Esophagus (tissue), 2 donors: Measurements from ENCODE around the gene ATAD3A. TPM values are rescaled to one million over a fixed set of nuclear protein-coding genes. Genes with fewer than 3 reads are reported as not detected.
"Not testable (repeated sequence)": the region's sequence is repeated elsewhere in the genome, so short reads cannot be mapped to it uniquely, and the experiment has no call there.

Source experiments
- H3K27ac ChIP-seq, 2 donors: one replicate each; pipeline ENCODE4 v1.5.1; 2013; ENCODE audit warnings: low read depth in 2 of 2, mild to moderate bottlenecking in 2 of 2, inconsistent platforms in 1 of 2, low read length in 1 of 2, moderate library complexity in 1 of 2
- H3K27me3 ChIP-seq, 2 donors: one replicate each; pipeline ENCODE4 v1.6.1; 2013; ENCODE audit warnings: low read length in 2 of 2, control low read depth in 1 of 2, mild to moderate bottlenecking in 1 of 2; ENCODE audit not compliant: insufficient read depth in 2 of 2, control insufficient read depth in 1 of 2
- H3K36me3 ChIP-seq, 2 donors: one replicate each; pipeline ENCODE4 v1.6.1; 2013; ENCODE audit warnings: low read length in 1 of 2; ENCODE audit not compliant: control insufficient read depth in 2 of 2, insufficient read depth in 2 of 2
- H3K4me1 ChIP-seq, 2 donors: one replicate each; pipeline ENCODE4 v1.6.1; 2013; ENCODE audit warnings: low read length in 1 of 2; ENCODE audit not compliant: control insufficient read depth in 2 of 2, insufficient read depth in 2 of 2
- H3K4me3 ChIP-seq, 2 donors: one replicate each; pipeline ENCODE4 v1.5.1; 2013; ENCODE audit warnings: low read length in 2 of 2, mild to moderate bottlenecking in 2 of 2, low read depth in 1 of 2, moderate library complexity in 1 of 2
- H3K9me3 ChIP-seq, 2 donors: one replicate each; pipeline ENCODE4 v1.6.1; 2013; ENCODE audit warnings: mild to moderate bottlenecking in 2 of 2, low read depth in 1 of 2, low read length in 1 of 2, moderate library complexity in 1 of 2; ENCODE audit not compliant: control insufficient read depth in 2 of 2, insufficient read depth in 1 of 2
- whole genome bisulfite sequencing, 2 donors: extraction: QIAGEN DNeasy Blood & Tissue Kit; methylation state at CpG; one replicate each; pipeline ENCODE4 v1.1.7; 2013; 5-methylcytosine and 5-hydroxymethylcytosine counted together
- polyA plus RNA-seq, 2 donors: library from polyadenylated mRNA; stranded (reverse); fragments of 200-250 nt; gene quantifications; one replicate each; pipeline ENCODE4 v1.2.3, GENCODE V29; 2013
- donor health status: healthy with polysubstance abuse.
- donor health status: Bipolar disorder and iron deficiency.

ATAD3A gene
- polyA plus RNA-seq, result 10 to 100 TPM; 25.4 to 26.1 TPM

DNA sequence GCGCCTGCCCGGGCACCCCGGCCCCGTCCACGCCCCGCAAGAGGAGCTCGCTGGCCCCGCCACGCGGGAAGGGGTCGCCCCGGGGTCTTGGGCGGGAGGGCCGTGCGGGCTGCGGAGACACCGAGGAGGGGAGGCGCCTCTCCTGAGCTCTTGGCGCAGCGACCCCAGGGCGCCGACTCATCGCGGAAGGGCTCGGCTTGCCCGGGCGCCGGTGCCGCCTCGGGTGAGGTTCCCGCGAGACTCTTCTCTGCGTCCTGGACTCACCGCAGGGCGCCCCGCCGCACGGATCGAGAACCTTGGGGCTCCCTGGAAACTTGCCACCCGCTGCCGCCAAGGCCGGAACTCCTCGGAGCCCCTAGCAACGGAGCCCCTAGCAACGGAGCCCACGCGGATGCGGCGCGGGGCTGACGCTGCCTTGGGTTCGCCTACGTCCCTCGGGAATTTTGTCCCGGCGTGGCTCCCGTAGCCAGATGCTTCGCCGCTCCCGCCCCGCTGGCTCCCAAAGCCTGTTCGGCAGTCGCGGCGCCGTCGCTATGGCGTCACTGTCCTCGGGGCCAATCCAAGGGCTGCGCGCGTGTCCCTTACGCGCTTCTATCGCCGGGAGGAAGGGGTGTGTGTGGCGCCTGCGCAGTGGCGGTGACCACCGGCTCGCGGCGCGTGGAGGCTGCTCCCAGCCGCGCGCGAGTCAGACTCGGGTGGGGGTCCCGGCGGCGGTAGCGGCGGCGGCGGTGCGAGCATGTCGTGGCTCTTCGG is at the start of gene ATAD3A:
ATAD3A (plus strand) TSS at position 630 of the 753 bp plus-strand sequence; CDS start at position 737, 107 bp downstream.
- Histone ChIP-seq H3K4me1 (no peaks in the 10 kb centered on the region), H3K4me3 (peak within 1 kb of the TSS; percentile 81 to 87), H3K36me3 (no peaks in the 10 kb centered on the region), H3K27me3 (no peaks in the 10 kb centered on the region), H3K9me3 (no peaks in the 10 kb centered on the region), H3K27ac (peak within 1 kb of the TSS; percentile 95 to 99)
- WGBS, 2 donors, result 0 to 1% methylated on average over 93 to 99 of the region's 99 CpGs

DNA sequence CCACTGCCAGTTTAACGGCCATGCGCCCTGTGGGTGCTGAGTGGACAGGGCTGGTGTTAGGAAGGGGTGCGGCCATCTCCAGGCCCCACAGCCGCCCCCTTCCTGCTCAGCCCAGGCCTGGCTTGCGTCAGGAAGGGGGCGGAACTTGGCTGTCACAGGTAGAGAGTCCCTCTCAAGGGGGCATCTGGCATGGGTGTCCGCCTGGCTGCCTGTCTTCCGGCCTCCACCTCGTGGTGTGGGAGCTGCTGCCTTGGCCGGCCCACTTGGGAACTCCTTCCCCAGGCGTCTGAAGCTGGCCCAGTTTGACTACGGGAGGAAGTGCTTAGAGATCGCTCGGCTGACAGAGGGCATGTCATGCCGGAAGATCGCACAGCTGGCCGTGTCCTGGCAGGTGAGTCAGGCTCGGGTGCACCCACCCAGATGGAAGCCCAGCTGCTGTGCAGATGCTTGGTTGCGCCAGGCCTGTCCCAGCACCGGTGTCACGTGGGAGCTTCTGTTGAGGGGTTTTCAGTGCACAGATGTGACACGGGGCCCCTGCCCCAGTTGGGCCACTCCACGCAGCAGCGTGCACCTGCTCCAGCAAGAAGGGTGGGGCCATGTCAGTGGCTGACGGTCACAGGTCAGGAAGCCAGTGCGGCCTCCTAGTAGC is 49.5 kb upstream of the ATAD3A start:
- Histone ChIP-seq H3K4me1 (peaks cover 6 to 7% of the 10 kb centered on the region in 2 donors), H3K27me3 (no peaks in the 10 kb centered on the region), H3K36me3 (no peaks in the 10 kb centered on the region), H3K27ac (peak overlapping the region in 1 of 2 donors; percentile 45), H3K9me3 (no peaks in the 10 kb centered on the region), H3K4me3 (peak overlapping the region in 1 of 2 donors; percentile 1)
- 50 to 59% methylated on average over 25 to 26 of the region's 26 CpGs for WGBS, 2 donors

DNA sequence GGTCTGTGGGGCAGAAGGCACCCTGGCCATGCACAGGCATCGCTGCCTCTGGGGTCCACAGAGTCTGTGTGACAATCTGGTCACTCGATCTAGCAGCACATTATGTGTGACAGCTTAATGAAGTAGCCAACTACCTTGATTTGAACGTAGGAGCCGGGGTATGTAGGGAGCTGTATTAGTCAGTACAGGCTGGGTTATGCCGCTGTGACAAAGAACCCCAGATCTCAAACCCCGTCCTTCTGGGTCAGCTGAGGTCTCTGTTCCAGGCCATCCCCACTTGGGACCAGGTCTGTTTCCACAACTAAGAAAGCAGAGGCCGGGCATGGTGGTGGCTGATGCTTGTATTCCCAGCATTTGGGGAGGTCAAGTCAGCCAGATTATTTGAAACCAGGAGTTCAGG is 48.6 kb upstream of the ATAD3A start:
- Histone ChIP-seq H3K27ac (no peak overlapping the region), H3K4me3 (no peak overlapping the region), H3K27me3 (no peaks in the 10 kb centered on the region), H3K9me3 (no peaks in the 10 kb centered on the region), H3K36me3 (no peaks in the 10 kb centered on the region), H3K4me1 (peaks cover 6 to 7% of the 10 kb centered on the region in 2 donors)
- 85 to 90% methylated on average over 7 of the region's 7 CpGs for WGBS, 2 donors

DNA sequence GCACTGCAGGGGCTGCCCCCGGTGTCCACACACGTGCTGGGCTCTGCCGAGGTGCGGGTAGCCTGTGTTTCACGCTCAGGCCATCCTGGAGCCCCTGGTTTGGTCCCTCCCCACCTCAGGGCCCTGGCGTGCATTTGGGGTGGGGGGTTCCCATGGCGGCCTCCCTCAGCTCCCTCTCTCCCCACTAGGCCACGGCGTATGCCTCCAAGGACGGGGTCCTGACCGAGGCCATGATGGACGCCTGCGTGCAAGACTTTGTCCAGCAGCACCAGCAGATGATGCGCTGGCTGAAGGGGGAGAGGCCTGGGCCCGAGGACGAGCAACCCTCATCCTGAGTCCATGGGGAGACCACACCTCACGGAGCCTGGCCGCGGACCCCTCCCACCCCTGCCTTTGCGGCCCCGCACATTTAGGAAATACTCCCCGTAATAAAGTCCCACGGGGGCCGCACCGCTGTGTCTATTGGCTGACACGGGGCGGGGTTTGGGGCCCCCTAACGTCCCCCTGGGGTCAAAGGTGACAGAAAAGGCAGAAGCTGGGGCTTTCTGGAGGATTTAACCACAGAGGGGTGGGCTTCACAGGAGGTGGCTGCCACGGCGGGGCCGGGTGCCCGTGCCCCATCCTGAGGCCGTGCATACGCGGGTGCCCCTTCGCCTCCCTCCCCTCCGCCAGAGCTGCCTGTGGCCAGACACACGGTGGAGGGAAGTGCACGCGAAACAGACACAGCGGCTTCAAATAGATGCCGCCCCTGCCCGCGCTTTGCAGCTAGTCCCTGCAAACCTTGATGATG is 43.6 kb upstream of the ATAD3A start:
- H3K36me3 ChIP-seq, H3K4me1 ChIP-seq, H3K4me3 ChIP-seq, H3K27ac ChIP-seq, H3K9me3 ChIP-seq, H3K27me3 ChIP-seq: not testable (repeated sequence)
- WGBS, 2 donors, result 87% methylated on average over 22 to 43 of the region's 44 CpGs

DNA sequence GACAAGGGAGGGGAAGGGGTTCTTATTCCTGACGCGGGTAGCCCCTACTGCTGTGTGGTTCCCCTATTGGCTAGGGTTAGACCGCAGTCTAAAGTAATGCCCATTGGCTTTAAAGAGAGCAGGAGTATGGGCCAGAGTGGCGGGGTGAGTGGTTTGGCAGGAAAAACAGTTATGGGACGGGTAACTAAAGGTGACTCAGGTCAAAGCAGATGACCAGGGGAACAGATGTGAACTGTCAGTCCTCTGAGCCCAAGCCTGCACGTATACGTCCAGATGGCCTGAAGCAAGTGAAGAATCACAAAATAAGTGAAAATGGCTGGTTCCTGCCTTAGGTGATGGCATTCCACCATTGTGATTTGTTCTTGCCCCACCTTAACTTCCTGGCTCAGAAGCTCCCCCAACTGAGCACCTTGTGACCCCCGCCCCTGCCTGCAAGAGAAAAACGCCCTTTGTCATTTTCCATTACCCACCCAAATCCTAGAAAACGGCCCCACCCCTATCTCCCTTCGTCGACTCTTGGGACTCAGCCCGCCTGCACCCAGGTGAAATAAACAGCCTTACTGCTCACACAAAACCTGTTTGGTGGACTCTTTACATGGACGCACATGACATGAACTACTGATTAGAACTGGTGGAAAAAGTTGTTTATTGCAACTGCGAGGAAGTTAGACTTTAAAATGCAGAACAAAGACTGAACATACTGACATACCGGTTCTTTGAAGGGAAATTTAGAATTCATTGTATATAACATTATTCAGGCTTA is 41.2 kb upstream of the ATAD3A start:
- H3K27me3 ChIP-seq, result no peaks in the 10 kb centered on the region
- H3K9me3 ChIP-seq, result no peaks in the 10 kb centered on the region
- peak overlapping the region; percentile 86 to 87 for H3K4me3 ChIP-seq
- no peaks in the 10 kb centered on the region for H3K36me3 ChIP-seq
- peaks cover 3 to 13% of the 10 kb centered on the region in 2 donors for H3K4me1 ChIP-seq
- peak overlapping the region; percentile 93 to 94 for H3K27ac ChIP-seq
- 13 to 15% methylated on average over 16 of the region's 16 CpGs for WGBS, 2 donors

DNA sequence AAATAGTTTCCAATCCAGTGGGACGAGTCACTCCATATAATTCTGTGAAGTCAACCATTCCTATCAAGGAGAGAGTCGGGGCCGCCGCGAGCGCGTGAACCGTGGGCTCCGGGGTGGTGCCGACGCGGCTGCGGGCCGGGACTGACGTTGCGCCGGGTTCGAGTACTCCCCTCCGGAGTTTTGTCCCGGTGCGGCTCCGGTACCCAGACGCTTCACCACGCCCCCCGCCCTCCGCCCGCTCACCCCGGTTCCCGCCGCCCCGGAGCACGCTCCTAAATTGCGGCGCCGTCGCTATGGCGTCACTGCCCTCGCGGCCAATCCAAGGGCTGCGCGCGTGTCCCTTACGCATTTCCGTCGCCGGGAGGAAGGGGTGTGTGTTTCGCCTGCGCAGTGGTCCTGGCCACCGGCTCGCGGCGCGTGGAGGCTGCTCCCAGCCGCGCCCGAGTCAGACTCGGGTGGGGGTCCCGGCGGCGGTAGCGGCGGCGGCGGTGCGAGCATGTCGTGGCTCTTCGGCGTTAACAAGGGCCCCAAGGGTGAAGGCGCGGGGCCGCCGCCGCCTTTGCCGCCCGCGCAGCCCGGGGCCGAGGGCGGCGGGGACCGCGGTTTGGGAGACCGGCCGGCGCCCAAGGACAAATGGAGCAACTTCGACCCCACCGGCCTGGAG is 40.4 kb upstream of the ATAD3A start, which contains the start of gene ATAD3B:
ATAD3B (plus strand) TSS at position 377 of the 664 bp plus-strand sequence; CDS start at position 497, 120 bp downstream.
- Histone ChIP-seq H3K4me1 (peaks cover 3 to 13% of the 10 kb centered on the region in 2 donors), H3K4me3 (peak within 1 kb of the TSS; percentile 86 to 87), H3K9me3 (no peaks in the 10 kb centered on the region), H3K27ac (peak within 1 kb of the TSS; percentile 93 to 94), H3K36me3 (no peaks in the 10 kb centered on the region), H3K27me3 (no peaks in the 10 kb centered on the region)
- WGBS, 2 donors, result 1% methylated on average over 58 to 87 of the region's 87 CpGs

DNA sequence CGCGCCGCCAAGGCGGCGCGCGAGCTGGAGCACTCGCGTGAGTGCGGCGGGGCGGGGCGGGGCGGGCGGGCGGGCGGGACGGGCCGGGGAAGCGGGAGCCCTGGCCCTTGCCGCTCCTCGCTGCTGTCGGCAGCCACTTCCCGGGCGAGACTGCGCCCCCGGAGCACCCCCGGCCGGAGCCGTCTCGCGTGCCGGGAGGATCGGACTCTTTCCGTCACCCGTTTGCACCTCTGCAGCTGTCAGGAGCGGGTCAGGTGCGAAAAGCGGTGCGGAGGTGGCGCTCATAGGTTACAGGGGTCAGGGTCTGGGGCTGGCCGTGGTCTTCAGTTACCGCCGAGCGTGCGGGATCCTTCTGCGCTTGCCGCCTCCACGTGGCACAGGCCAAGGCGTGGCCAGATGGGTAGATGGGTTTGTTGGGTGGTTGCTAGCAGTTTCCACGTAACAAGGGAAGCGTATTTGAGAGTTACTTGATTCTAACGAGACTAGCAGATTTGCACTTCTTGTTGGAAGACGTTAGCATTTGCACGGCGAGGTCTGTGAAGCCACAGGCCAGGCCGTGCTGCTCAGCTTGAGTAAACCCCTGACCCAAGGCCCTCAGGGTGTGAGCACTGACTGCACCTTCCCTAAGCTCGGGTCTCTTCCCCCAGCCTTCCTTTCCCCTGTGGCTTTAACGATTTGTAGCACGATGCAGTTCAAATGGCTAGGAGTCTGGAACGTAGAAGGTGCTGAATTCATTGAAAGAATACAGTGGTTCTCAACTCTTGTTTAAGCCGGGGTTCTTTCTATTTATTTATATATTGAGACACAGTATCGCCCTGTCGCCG is 39.7 kb upstream of the ATAD3A start:
- Histone ChIP-seq H3K4me3 (peak overlapping the region; percentile 63 to 87), H3K27ac (peak overlapping the region; percentile 39 to 74), H3K4me1 (peaks cover 3 to 13% of the 10 kb centered on the region in 2 donors)
- 2% methylated on average over 29 to 56 of the region's 65 CpGs for WGBS, 2 donors
- not testable (repeated sequence) for H3K27me3 ChIP-seq, H3K9me3 ChIP-seq, H3K36me3 ChIP-seq

DNA sequence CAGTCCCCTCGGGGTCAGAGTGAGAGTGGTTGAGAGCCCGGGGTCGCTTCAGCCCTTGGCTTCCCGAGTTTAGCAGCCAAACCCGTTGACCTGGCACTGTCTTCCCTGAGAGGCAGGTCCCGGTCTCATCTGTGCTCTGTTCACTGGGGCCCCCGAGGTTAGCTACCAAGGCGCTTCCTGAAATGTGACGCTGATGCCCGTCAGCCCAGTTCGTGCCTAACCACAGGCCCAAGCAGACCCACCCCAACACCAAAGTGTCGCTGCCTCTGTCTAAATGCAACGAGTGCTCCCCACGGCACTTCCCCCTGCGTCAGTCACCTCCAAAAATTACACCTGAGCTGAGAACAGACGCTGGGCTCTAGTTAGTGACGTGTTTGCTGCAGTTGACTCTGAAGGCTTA is 36.0 kb upstream of the ATAD3A start:
- WGBS, 2 donors, result 82 to 84% methylated on average over 14 to 16 of the region's 17 CpGs
- H3K27ac ChIP-seq, H3K4me3 ChIP-seq, H3K27me3 ChIP-seq, H3K9me3 ChIP-seq, H3K4me1 ChIP-seq: not testable (repeated sequence)
- peaks cover 7 to 20% of the 10 kb centered on the region in 2 donors for H3K36me3 ChIP-seq
